HepG2 (cell line): ENCODE data around the gene MLLT11. TPM values are rescaled to one million over a fixed set of nuclear protein-coding genes. Genes with fewer than 3 reads are reported as not detected.

Source experiments
- GZF1 ChIP-seq: sonication (generic); formaldehyde crosslinking; IDR thresholded peaks from 2 replicates; pipeline ENCODE4 v1.5.1; 2020; ENCODE audit warnings: mild to moderate bottlenecking, missing genetic modification reagents
- HOXA9 ChIP-seq: sonication (generic); formaldehyde crosslinking; IDR thresholded peaks from 2 replicates; pipeline ENCODE4 v1.8.1; 2022; ENCODE audit warnings: missing genetic modification reagents, mild to moderate bottlenecking, moderate library complexity, borderline replicate concordance
- KIAA2018 ChIP-seq: sonication (generic); formaldehyde crosslinking; IDR thresholded peaks from 2 replicates; pipeline ENCODE4 v1.5.0; 2020; ENCODE audit warnings: mild to moderate bottlenecking, missing genetic modification reagents, borderline replicate concordance
- PAF1 ChIP-seq: IDR thresholded peaks from 2 replicates; pipeline ENCODE4 v1.6.1; 2016; ENCODE audit warnings: missing genetic modification reagents, missing compliant biosample characterization
- TIGD3 ChIP-seq: sonication (generic); formaldehyde crosslinking; IDR thresholded peaks from 2 replicates; pipeline ENCODE4 v1.5.1; 2020; ENCODE audit warnings: mild to moderate bottlenecking, missing genetic modification reagents, borderline replicate concordance
- ZBTB7B ChIP-seq: sonication (generic); formaldehyde crosslinking; IDR thresholded peaks from 2 replicates; pipeline ENCODE4 v1.4.0; 2020; ENCODE audit warnings: missing genetic modification reagents
- ZNF235 ChIP-seq: sonication (generic); formaldehyde crosslinking; IDR thresholded peaks from 2 replicates; pipeline ENCODE4 v1.8.1; 2023; ENCODE audit warnings: mild to moderate bottlenecking, missing genetic modification reagents, borderline replicate concordance
- ZNF343 ChIP-seq: sonication (generic); formaldehyde crosslinking; IDR thresholded peaks from 2 replicates; pipeline ENCODE4 v1.4.0; 2020; ENCODE audit warnings: mild to moderate bottlenecking, missing genetic modification reagents
- ZNF737 ChIP-seq: sonication (generic); formaldehyde crosslinking; IDR thresholded peaks from 2 replicates; pipeline ENCODE4 v1.5.0; 2020; ENCODE audit warnings: missing genetic modification reagents, mild to moderate bottlenecking, borderline replicate concordance
- polyA plus RNA-seq, 8 experiments: library from polyadenylated mRNA; depleted of rRNA in 3 of 8; stranded (reverse) in 7 of 8; unstranded in 1 of 8; fragments of >200 nt; fragmentation: Illumina TruSeq in 4 of 8; extraction: Trizol in 4 of 8; gene quantifications; 2 replicates each; pipeline versions ENCODE4 v1.2.1 to v1.2.3, GENCODE V29; 2011 to 2016; ENCODE audit warnings: low read depth in 4 of 8, missing spikeins in 1 of 8, mixed read lengths in 1 of 8; ENCODE audit not compliant: insufficient read depth in 1 of 8
- total RNA-seq, 5 experiments: library from RNA; depleted of rRNA; stranded (reverse); fragments of >200 nt; fragmentation: Illumina TruSeq; extraction: Trizol; gene quantifications; 2 replicates each; pipeline ENCODE4 v1.2.3, GENCODE V29; 2016; ENCODE audit warnings: low read depth in 1 of 5
- TF ChIP-seq, protein P1 (sequence below): sonication (generic); formaldehyde crosslinking; IDR thresholded peaks from 2 replicates; pipeline ENCODE4 v1.4.0; 2020; ENCODE audit warnings: mild to moderate bottlenecking, missing genetic modification reagents

The MLLT11 gene
- total and polyA plus RNA-seq, 2 of the 13 experiments (the other 11 are each of a cell fraction or from before 2014, with no cell fraction given) = 0.21 to 0.22 TPM

- TF ChIP-seq, protein P1, sequence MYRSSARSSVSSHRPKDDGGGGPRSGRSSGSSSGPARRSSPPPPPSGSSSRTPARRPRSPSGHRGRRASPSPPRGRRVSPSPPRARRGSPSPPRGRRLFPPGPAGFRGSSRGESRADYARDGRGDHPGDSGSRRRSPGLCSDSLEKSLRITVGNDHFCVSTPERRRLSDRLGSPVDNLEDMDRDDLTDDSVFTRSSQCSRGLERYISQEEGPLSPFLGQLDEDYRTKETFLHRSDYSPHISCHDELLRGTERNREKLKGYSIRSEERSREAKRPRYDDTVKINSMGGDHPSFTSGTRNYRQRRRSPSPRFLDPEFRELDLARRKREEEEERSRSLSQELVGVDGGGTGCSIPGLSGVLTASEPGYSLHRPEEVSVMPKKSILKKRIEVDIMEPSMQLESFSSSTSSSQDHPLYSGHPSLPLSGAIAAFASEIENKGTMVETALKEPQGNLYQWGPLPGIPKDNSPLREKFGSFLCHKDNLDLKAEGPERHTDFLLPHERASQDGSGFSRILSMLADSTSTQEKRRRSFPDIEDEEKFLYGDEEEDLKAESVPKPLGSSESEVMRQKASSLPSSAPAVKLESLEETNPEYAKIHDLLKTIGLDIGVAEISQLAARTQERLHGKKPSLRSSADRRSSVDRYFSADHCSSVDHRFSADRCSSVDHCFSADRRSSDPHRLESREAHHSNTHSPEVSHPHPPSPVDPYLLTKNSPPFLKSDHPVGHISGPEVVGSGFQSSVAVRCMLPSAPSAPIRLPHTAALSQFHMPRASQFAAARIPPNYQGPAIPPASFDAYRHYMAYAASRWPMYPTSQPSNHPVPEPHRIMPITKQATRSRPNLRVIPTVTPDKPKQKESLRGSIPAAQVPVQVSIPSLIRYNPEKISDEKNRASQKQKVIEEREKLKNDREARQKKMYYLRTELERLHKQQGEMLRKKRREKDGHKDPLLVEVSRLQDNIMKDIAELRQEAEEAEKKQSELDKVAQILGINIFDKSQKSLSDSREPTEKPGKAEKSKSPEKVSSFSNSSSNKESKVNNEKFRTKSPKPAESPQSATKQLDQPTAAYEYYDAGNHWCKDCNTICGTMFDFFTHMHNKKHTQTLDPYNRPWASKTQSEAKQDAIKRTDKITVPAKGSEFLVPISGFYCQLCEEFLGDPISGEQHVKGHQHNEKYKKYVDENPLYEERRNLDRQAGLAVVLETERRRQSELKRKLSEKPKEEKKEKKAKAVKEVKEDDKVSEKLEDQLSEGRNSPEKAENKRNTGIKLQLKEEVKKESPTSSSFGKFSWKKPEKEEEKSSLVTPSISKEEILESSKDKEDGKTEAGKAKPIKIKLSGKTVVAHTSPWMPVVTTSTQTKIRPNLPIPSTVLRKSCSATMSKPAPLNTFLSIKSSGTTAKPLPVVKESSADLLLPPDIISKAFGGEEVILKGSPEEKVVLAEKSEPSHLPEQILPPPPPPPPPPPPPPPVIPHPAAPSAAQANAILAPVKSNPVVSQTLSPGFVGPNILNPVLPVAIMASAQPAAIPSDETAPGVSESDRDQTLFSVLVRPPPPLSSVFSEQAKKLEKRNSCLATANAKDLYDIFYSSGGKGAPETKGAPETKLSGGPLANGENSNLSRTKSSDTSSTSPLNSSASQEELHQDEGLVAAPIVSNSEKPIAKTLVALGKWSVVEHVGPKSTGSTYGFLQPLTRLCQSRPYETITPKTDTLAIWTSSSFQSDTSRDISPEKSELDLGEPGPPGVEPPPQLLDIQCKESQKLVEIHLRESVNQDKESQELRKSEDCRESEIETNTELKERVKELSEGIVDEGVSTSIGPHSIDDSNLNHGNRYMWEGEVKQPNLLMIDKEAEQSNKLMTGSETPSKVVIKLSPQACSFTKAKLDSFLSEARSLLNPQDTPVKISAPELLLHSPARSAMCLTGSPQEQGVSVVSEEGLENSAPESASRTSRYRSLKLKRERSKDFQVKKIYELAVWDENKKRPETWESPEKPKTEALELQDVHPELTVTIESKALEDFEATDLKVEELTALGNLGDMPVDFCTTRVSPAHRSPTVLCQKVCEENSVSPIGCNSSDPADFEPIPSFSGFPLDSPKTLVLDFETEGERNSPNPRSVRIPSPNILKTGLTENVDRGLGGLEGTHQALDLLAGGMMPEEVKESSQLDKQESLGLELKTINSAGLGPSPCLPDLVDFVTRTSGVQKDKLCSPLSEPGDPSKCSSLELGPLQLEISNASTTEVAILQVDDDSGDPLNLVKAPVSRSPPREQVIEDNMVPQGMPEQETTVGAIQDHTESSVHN (CRISPR knock-in tag) = no peak
- no peak for TF ChIP-seq GZF1 (CRISPR knock-in tag)
- TF ChIP-seq ZNF235 (CRISPR knock-in tag) = no peak
- no peak for TF ChIP-seq TIGD3 (CRISPR knock-in tag)
- TF ChIP-seq ZBTB7B (CRISPR knock-in tag) = no peak
- no peak for TF ChIP-seq ZNF343 (CRISPR knock-in tag)
- TF ChIP-seq HOXA9 = no peak
- no peak for TF ChIP-seq KIAA2018 (CRISPR knock-in tag)
- no peak for TF ChIP-seq PAF1
- no peak for TF ChIP-seq ZNF737 (CRISPR knock-in tag)
Measured at GRCh38 chr1:151012684-151013471, 47.3 kb upstream of the MLLT11 start (continued).
